HG02678 (cell line): Measurements from ENCODE around the gene GSDMA.

Source experiments
- ATAC-seq: cut with Tn5 transposase; IDR thresholded peaks from one replicate; pipeline ENCODE4 v1.9.1; 2021; ENCODE audit warnings: mild to moderate bottlenecking, moderate library complexity; ENCODE audit not compliant: unreplicated experiment

The GSDMA gene

GRCh38 chr17:39962642-39963220, at the start of gene GSDMA:
TSS of gene GSDMA (plus strand) at chr17:39963004. CDS start at chr17:39965688, 2,684 bp downstream.
- no peak for ATAC-seq

- ATAC-seq: no peak
Measured at GRCh38 chr17:39913989-39914388, 48.8 kb upstream of the GSDMA start.

DNA sequence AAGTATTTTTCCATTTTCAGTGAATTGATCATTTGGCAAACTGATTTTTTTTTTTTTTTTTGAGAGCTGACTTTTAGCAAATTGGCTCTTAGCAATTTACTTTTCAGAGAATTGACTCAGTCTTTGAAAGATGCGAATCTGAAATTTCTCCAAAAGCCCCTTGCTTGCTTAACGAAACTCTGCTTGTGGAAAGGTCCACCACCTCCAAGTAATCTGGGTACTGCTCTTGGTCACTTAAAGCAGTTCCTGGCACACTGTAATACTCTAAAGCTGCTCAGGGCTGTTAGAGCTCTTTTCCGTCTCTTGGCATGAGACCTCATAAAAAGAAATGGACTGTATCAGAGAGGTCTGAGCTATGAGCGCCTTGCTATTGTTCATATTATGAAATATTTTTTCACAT, 47.2 kb upstream of the GSDMA start:
- ATAC-seq: no peak

- no peak for ATAC-seq
Measured at GRCh38 chr17:39916918-39917317, 45.9 kb upstream of the GSDMA start.

- ATAC-seq: no peak
Measured at GRCh38 chr17:39919087-39919683, 43.6 kb upstream of the GSDMA start.

- ATAC-seq: no peak
Measured at GRCh38 chr17:39920218-39921210, 42.3 kb upstream of the GSDMA start.

DNA sequence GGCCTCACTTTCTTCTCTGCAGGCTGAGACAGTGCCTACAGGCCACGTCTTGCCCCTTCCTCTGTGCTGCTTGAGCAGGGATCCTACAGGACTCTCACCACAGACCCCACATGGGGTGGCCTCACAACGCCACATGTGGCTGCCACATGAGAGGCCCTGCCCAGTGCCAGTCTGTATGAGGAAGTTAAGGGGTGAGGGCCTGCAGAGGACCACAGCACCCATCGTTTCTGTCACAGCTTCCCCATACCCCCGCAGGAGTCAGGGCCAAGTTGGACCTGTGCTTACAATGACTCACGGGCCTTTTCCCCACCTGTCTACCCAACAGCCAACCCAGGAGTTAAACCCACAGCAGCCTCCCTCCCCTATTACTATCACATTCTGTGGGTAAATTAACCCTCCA, 41.5 kb upstream of the GSDMA start:
- no peak for ATAC-seq

- ATAC-seq: no peak
Measured at GRCh38 chr17:39922006-39922405, 40.8 kb upstream of the GSDMA start.

- no peak for ATAC-seq
Measured at GRCh38 chr17:39923230-39923629, 39.6 kb upstream of the GSDMA start.

- no peak for ATAC-seq
Measured at GRCh38 chr17:39923836-39924690, 38.7 kb upstream of the GSDMA start.

DNA sequence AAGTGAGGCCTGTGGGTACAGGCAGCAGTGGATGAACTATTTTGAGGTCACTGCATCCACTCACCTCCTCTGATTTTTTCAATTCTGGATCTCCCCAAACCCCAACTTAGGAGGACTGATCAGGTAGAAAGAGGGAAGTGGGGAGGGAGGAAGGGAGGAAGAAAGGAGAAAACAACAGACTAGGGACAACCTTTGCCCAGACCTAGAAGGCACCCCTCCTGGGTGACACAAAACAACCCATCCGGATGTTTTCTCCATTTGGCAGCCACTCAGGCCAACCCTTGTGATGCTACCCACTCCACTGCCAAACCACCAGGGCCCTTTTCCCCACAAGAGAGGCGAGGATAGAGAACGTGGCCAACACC, 38.1 kb upstream of the GSDMA start:
- ATAC-seq: no peak

DNA sequence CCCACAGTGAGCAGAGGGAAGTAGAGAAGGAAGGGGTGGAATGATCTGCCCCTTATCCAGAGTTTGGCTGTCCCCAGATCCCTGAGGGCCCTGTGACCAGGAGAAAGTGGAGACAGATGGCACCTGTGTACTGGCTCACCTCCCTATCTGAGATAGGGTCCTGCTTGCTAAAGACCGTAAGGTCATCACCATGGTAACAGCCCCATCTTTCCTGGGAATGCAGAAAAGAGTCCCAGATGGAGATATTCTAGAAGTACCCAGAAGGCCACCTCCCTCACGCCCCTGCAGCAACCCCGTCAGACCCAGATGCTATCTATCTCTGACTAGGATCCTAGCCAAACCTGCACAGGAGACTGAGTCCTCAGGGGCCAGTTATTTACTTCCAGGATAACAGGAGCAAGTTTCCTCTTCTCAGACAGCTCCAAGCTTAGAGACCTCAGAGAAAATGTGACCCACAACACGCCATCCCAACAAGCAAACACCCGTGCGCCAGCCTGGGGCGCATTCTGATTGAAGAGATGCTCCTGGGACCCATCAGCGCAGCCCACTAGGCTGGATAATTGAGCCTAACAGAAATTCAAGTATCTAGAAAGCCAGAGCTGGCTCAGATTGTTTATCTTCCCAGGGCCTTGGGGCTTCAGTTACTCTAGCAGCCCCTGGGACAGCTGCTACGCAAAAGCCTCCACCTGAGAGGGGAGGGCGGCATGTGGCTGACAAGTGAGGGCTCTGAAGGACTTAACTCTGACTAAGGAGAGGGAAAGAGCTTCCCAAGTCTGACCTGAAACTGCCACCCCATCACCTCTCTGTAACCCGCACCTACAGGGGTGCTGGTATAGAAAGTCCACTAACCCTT, 37.3 kb upstream of the GSDMA start:
- no peak for ATAC-seq

- no peak for ATAC-seq
Measured at GRCh38 chr17:39926135-39926587, 36.6 kb upstream of the GSDMA start.

- ATAC-seq: peak; percentile 30
Measured at GRCh38 chr17:39926588-39927100, 36.2 kb upstream of the GSDMA start.

DNA sequence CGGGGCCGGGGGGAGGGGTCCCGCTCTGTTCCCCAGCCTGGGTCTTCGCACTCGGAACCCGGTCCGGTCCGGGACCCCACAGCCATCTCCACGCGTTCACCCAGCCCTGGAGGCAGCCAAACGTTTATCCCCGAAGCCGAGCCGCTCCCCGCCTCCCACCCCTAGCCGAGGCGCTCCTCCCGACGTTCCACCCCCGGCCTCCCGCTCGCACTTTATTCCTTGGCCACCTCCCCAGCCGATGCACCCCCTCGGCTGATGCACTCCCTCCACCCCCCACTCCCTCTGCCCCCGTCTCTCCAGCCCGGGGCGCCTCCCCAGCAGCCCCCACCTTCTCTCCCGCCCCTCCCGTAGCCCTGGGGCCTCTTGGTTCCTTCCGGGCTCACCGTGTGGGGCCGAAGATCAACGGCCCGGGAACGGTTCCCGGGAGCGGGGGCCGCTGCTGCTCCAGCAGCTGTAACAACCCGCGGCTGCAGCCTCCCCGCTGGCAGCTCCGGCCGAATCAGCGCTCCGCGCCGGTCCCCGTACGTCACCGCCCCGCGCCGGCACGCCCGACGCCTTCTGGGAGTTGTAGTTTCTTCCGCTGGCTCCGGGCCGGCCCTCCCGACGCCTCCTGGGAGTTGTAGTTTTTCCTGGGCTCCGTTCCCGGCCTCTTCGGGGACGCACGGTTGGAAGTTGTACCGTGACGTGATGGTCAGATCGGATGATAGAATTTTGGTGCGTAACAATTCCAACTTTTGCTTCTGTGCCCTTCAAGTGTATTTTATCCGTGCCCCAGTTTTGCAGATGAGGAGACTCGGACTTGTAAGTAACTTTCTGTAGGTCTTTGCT, 35.5 kb upstream of the GSDMA start, which contains the start of the genes LRRC3C and ORMDL3:
TSS of gene LRRC3C (plus strand) at position 632 of the 828 bp plus-strand sequence. CDS start 13,792 bp downstream, outside the sequence.
TSS of gene ORMDL3 (minus strand) at position 501 of the 828 bp plus-strand sequence. CDS start 3,398 bp downstream, outside the sequence.
- peak; percentile 81 for ATAC-seq

GRCh38 chr17:39927929-39928857, 34.6 kb upstream of the GSDMA start:
- peak; percentile 15 for ATAC-seq

GRCh38 chr17:39928858-39929645, 33.8 kb upstream of the GSDMA start:
- ATAC-seq: no peak
